ENCODE data around the gene ANO7. TPM values are rescaled to one million over a fixed set of nuclear protein-coding genes. Genes with fewer than 3 reads are reported as not detected.

The ANO7 gene
- total RNA-seq, 4 donors from 2014 or later: 0.10 to 0.62 (median 0.24) TPM

GRCh38 chr2:241151934-241152660 is 36.4 kb upstream of the ANO7 start:
- DNase-seq (no peak), ATAC-seq (no peak)
- Histone ChIP-seq H3K4me3 (no peak overlapping the region), H3K27ac (no peak overlapping the region), H3K36me3 (peaks cover 0 to 4% of the 10 kb centered on the region in 2 donors), H3K9me3 (no peaks in the 10 kb centered on the region), H3K4me1 (peaks cover 13 to 15% of the 10 kb centered on the region in 2 donors), H3K27me3 (no peaks in the 10 kb centered on the region)
- in situ Hi-C loops (cut with MboI; ENCODE audit: low sequenced_read_pairs in 4 of 4): no loop called here
- TF ChIP-seq CTCF (IDR thresholded peaks at IDR 0.05 in 4 of 5, conservative IDR thresholded peaks at IDR 0.05 in 1 of 5): no peak
- TF ChIP-seq POLR2A (IDR thresholded peaks at IDR 0.05): no peak
- intact Hi-C loops (cut with DNase I; ENCODE audit: low total_unique reads): loop anchor here (2.0 kb wide), 1 partner anchor 49 kb away; the partner anchor contains the start of gene MTERF4

GRCh38 chr2:241153616-241154015 is 34.9 kb upstream of the ANO7 start:
- TF ChIP-seq CTCF (IDR thresholded peaks at IDR 0.05 in 4 of 5, conservative IDR thresholded peaks at IDR 0.05 in 1 of 5) (no peak), POLR2A (IDR thresholded peaks at IDR 0.05) (no peak)
- no peak for ATAC-seq
- peaks cover 8 to 11% of the 10 kb centered on the region in 2 donors for H3K4me1 ChIP-seq
- in situ Hi-C loops (cut with MboI; ENCODE audit: low sequenced_read_pairs in 4 of 4) (no loop called here), intact Hi-C loops (cut with DNase I; ENCODE audit: low total_unique reads) (no loop called here)
- DNase-seq: no peak
- H3K9me3 ChIP-seq: no peaks in the 10 kb centered on the region
- peaks cover 0 to 20% of the 10 kb centered on the region in 2 donors for H3K36me3 ChIP-seq
- H3K27me3 ChIP-seq: no peaks in the 10 kb centered on the region
- no peak overlapping the region for H3K27ac ChIP-seq
- no peak overlapping the region for H3K4me3 ChIP-seq

- Histone ChIP-seq H3K27me3 (no peaks in the 10 kb centered on the region), H3K4me1 (peaks cover 5 to 6% of the 10 kb centered on the region in 2 donors), H3K36me3 (peaks cover 0 to 33% of the 10 kb centered on the region in 2 donors), H3K9me3 (no peaks in the 10 kb centered on the region), H3K27ac (no peak overlapping the region), H3K4me3 (no peak overlapping the region)
- DNase-seq: no peak
- in situ Hi-C loops (cut with MboI; ENCODE audit: low sequenced_read_pairs in 4 of 4) (no loop called here), intact Hi-C loops (cut with DNase I; ENCODE audit: low total_unique reads) (no loop called here)
- ATAC-seq: no peak
- TF ChIP-seq CTCF (IDR thresholded peaks at IDR 0.05 in 4 of 5, conservative IDR thresholded peaks at IDR 0.05 in 1 of 5) (no peak), POLR2A (IDR thresholded peaks at IDR 0.05) (no peak)
These were observed 33.6 kb upstream of the ANO7 start for GRCh38 chr2:241154915-241155314.

- no peaks in the 10 kb centered on the region for H3K27me3 ChIP-seq
- intact Hi-C loops (cut with DNase I; ENCODE audit: low total_unique reads): loop anchor here (2.0 kb wide), 1 partner anchor 157 kb away; the partner anchor contains the start of gene SNED1
- H3K27ac ChIP-seq: no peak overlapping the region
- H3K4me3 ChIP-seq: no peak overlapping the region
- no peaks in the 10 kb centered on the region for H3K9me3 ChIP-seq
- DNase-seq (no peak), ATAC-seq (no peak)
- H3K4me1 ChIP-seq: peaks cover 4% of the 10 kb centered on the region in 2 donors
- in situ Hi-C loops (cut with MboI; ENCODE audit: low sequenced_read_pairs in 4 of 4): no loop called here
- peaks cover 0 to 34% of the 10 kb centered on the region in 2 donors for H3K36me3 ChIP-seq
- no peak for TF ChIP-seq CTCF (IDR thresholded peaks at IDR 0.05 in 4 of 5, conservative IDR thresholded peaks at IDR 0.05 in 1 of 5)
- TF ChIP-seq POLR2A (IDR thresholded peaks at IDR 0.05): no peak
These were observed 32.5 kb upstream of the ANO7 start for GRCh38 chr2:241155936-241156335.

All from gastrocnemius medialis (tissue), 4 donors.